GM12892 (cell line): ENCODE measurements around the gene HIPK4.

Source experiments
- POLR2A ChIP-seq: IDR thresholded peaks from 2 replicates; pipeline ENCODE4 v1.6.1; 2011; ENCODE audit warnings: low read depth, low read length, control low read depth
- POLR2AphosphoS5 ChIP-seq: IDR thresholded peaks from 2 replicates; pipeline ENCODE4 v1.6.1; 2011; ENCODE audit warnings: low read depth, low read length, control low read depth
- TAF1 ChIP-seq: IDR thresholded peaks from 2 replicates; pipeline ENCODE4 v1.6.1; 2011; ENCODE audit warnings: low read depth, mild to moderate bottlenecking, control low read depth, low read length, borderline replicate concordance

DNA sequence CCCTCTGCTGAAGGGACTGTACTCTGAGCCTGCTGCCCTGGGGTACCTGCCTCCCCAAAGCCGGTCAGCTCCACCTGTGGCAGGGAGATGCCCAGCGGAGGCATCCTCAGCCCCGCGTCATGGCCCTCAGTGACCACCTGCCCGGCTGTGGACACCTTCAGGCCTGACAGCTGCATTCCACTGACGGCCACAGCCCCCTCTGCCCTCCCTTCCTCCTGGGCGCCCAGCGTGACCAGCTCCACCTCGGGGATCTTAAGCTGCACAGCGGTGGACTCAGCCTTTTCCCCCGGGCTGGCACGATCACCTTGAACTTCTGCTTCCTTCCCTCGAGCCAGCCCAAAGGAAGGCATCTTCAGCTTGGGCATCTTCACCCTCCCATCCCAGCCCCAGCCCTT, 4.8 kb upstream of the HIPK4 start:
- TF ChIP-seq POLR2AphosphoS5 (no peak), POLR2A (no peak), TAF1 (no peak)
